WERI-Rb-1 (cell line): Measurements from ENCODE around the gene TKFC.

Source experiments
- DNase-seq: peaks from one replicate; pipeline ENCODE4 v3.0.0-alpha.2; 2020
- H3K27ac ChIP-seq: fragments of 250-450 bp; sonication (Bioruptor Pico); 2 replicates; pipeline ENCODE4 v1.5.1; 2020; ENCODE audit warnings: mild to moderate bottlenecking, moderate library complexity
- H3K27me3 ChIP-seq: fragments of 250-450 bp; sonication (Bioruptor Pico); 2 replicates; pipeline ENCODE4 v1.5.1; 2021; ENCODE audit warnings: mild to moderate bottlenecking, low read depth, moderate library complexity; ENCODE audit not compliant: insufficient read depth, severe bottlenecking
- H3K36me3 ChIP-seq: fragments of 250-450 bp; sonication (Bioruptor Pico); 2 replicates; pipeline ENCODE4 v1.5.1; 2020; ENCODE audit warnings: mild to moderate bottlenecking, moderate library complexity
- H3K4me3 ChIP-seq: 2 replicates; pipeline ENCODE4 v1.5.1; 2011; ENCODE audit warnings: low read depth, mild to moderate bottlenecking, control low read depth, low read length
- H3K9me3 ChIP-seq: fragments of 250-450 bp; sonication (Bioruptor Pico); 2 replicates; pipeline ENCODE4 v1.5.1; 2021; ENCODE audit warnings: mild to moderate bottlenecking, moderate library complexity; ENCODE audit not compliant: severe bottlenecking
- TF ChIP-seq, protein P1 (sequence below): IDR thresholded peaks from 2 replicates; pipeline ENCODE4 v1.5.1; 2011; ENCODE audit warnings: low read depth, mild to moderate bottlenecking, control low read depth, inconsistent platforms, low read length

TKFC gene

DNA sequence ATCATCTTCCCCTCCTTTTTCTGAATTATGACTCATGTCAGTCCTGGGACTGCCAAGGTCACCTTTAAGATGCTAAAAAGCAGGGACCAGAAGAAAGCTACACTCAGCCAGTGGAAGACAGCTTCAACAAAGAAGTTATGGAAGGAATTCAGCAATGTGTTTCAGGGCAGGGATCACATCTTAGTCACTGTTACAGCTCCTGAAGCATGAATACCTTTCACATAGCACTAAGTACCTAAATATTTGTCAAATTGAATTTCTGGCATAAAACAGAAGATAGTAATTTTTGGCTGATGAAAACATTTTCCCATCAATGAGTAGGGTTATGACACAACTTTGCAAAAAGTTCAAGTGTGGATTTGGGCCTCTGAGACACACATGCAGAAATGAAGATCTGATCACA is 5.4 kb upstream of the TKFC start:
- Histone ChIP-seq H3K9me3 (no peaks in the 10 kb centered on the region), H3K27me3 (no peaks in the 10 kb centered on the region), H3K4me3 (no peak overlapping the region), H3K27ac (no peak overlapping the region), H3K36me3 (peaks cover 91% of the 10 kb centered on the region)
- TF ChIP-seq, protein P1, sequence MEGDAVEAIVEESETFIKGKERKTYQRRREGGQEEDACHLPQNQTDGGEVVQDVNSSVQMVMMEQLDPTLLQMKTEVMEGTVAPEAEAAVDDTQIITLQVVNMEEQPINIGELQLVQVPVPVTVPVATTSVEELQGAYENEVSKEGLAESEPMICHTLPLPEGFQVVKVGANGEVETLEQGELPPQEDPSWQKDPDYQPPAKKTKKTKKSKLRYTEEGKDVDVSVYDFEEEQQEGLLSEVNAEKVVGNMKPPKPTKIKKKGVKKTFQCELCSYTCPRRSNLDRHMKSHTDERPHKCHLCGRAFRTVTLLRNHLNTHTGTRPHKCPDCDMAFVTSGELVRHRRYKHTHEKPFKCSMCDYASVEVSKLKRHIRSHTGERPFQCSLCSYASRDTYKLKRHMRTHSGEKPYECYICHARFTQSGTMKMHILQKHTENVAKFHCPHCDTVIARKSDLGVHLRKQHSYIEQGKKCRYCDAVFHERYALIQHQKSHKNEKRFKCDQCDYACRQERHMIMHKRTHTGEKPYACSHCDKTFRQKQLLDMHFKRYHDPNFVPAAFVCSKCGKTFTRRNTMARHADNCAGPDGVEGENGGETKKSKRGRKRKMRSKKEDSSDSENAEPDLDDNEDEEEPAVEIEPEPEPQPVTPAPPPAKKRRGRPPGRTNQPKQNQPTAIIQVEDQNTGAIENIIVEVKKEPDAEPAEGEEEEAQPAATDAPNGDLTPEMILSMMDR = no peak
- DNase-seq = no peak

DNA sequence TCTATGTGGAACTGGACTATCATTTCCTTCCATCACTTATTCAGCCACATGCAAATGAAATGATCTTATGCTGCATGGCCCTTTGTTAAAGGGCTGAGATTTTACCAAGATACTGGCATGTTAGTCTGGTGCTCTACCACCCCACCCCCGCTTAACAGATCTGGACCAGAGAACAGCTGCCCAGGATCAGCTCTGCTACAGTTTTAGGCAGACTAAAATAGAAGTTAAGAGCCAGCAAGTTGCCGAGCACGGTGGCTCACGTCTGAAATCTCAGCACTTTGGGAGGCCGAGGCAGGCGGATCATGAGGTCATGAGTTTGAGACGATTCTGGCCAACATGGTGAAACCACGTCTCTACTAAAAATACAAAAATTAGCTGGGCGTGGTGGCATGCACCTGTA is 4.7 kb upstream of the TKFC start:
- Histone ChIP-seq H3K36me3 (peaks cover 84% of the 10 kb centered on the region), H3K27ac (peak overlapping the region; percentile 61), H3K27me3 (no peaks in the 10 kb centered on the region), H3K4me3 (no peak overlapping the region), H3K9me3 (no peaks in the 10 kb centered on the region)
- peak; percentile 46 for DNase-seq
- TF ChIP-seq, protein P1 = no peak

DNA sequence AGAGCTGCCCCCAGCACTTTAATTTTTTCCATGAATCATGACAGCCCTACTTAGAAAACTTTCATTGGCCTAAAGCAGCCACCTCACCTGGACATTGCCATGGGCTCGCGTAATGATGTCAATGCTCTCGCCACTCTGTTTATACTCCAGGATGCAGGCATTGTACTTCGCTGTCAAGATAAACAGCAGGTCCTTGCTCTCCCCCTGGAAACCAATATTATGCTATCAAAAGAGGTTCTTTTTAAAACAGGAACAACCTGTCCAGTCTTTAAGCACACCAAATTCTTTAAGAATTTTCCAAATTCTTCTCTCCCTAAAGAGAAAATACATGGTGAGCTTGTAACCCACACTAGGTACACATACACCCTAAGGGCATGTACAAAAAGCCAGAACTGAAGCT is 3.2 kb upstream of the TKFC start:
- Histone ChIP-seq H3K4me3 (no peak overlapping the region), H3K9me3 (no peaks in the 10 kb centered on the region), H3K27ac (peak overlapping the region; percentile 61), H3K27me3 (no peaks in the 10 kb centered on the region), H3K36me3 (peaks cover 69% of the 10 kb centered on the region)
- TF ChIP-seq, protein P1 = no peak
- DNase-seq = no peak

DNA sequence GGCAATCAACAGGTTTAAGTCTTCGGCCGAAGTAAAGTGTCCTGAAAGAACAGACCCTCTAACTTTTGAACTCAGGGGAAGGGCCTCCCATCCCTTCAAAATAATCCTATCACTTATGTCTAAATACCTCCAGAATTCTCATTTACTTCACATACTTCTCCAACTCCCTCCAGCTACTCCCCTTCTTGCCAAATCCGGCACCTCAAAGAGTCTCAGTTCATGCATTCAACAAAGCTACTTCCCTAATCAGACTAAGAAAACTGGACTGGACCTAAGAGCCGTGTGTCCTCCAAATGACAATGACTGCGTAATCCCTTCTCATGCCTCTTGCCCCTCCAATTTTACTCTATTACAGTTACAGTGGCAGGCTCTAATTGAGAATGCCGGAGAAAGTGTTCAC is 1.4 kb upstream of the TKFC start:
- no peaks in the 10 kb centered on the region for H3K27me3 ChIP-seq
- H3K4me3 ChIP-seq = peak overlapping the region; percentile 98
- H3K9me3 ChIP-seq = no peaks in the 10 kb centered on the region
- no peak for DNase-seq
- H3K27ac ChIP-seq = no peak overlapping the region
- H3K36me3 ChIP-seq = peaks cover 51% of the 10 kb centered on the region
- TF ChIP-seq, protein P1 = no peak

DNA sequence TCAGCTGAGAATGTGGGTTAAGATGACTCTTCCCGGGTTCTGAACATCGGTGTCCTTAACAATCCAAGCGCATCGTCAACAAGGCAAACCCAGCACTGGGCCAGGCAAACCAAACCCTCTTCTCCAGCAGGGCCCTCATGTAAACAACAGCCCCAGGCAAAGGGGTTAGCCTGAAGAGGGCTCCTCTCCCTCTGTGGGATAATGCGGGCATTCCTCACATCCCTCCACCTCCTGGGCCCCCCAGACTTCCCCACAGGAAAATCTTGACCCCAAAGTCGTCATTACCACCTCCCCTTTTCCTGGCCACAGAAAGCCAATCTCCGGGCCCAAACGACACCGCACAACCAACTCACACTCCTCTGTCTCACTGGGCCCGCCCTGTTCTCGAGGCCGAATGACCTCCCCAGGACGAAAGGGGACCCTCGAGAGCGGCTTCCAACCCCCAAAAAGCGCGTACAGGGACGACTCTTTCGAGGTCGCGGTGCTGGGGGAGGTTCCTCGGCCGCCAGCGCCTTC is 689 bp upstream of the TKFC start:
- DNase-seq = no peak
- TF ChIP-seq, protein P1 = no peak

More for the DNA sequence above, 689 bp upstream of the TKFC start:
- no peaks in the 10 kb centered on the region for H3K9me3 ChIP-seq
- H3K36me3 ChIP-seq = peaks cover 44% of the 10 kb centered on the region
- peak overlapping the region; percentile 92 for H3K27ac ChIP-seq
- H3K27me3 ChIP-seq = no peaks in the 10 kb centered on the region
- H3K4me3 ChIP-seq = peak overlapping the region; percentile 98
